Measurements from ENCODE around the gene PRSS2.

The PRSS2 gene

GRCh38 chr7:142788303-142789289 lies 17.8 kb downstream of the PRSS2 start:
- DNase-seq = no peak

GRCh38 chr7:142789441-142789840 lies 18.7 kb downstream of the PRSS2 start:
- no peak for DNase-seq

- no peak for DNase-seq
Observed at GRCh38 chr7:142790056-142790455, 19.3 kb downstream of the PRSS2 start.

- DNase-seq = no peak
Observed at GRCh38 chr7:142790555-142790954, 19.8 kb downstream of the PRSS2 start.

GRCh38 chr7:142791502-142791901 lies 20.7 kb downstream of the PRSS2 start:
- DNase-seq = no peak

- no peak for DNase-seq
Observed at GRCh38 chr7:142792129-142792528, 21.4 kb downstream of the PRSS2 start.

- DNase-seq = no peak
Observed at GRCh38 chr7:142792593-142792992, 21.8 kb downstream of the PRSS2 start.

GRCh38 chr7:142793156-142793555 lies 22.4 kb downstream of the PRSS2 start:
- no peak for DNase-seq

- DNase-seq = no peak
Observed at GRCh38 chr7:142795339-142795863, 24.6 kb downstream of the PRSS2 start.

GRCh38 chr7:142796001-142796500 lies 25.3 kb downstream of the PRSS2 start:
- no peak for DNase-seq

- no peak for DNase-seq
Observed at GRCh38 chr7:142796501-142797390, 26.0 kb downstream of the PRSS2 start.

- no peak for DNase-seq
Observed at GRCh38 chr7:142797391-142798377, 26.9 kb downstream of the PRSS2 start.

GRCh38 chr7:142798451-142799436 lies 28.0 kb downstream of the PRSS2 start:
- no peak for DNase-seq

GRCh38 chr7:142799437-142799835 lies 28.7 kb downstream of the PRSS2 start:
- DNase-seq = no peak

GRCh38 chr7:142800088-142800487 lies 29.3 kb downstream of the PRSS2 start:
- DNase-seq = no peak

- no peak for DNase-seq
Observed at GRCh38 chr7:142800699-142801260, 30.0 kb downstream of the PRSS2 start.

GRCh38 chr7:142801601-142802295 lies 31.0 kb downstream of the PRSS2 start:
- DNase-seq = no peak

- DNase-seq = no peak
Observed at GRCh38 chr7:142802301-142802700, 31.5 kb downstream of the PRSS2 start.

GRCh38 chr7:142803901-142804300 lies 33.1 kb downstream of the PRSS2 start:
- DNase-seq = no peak
